H1 (cell line): ENCODE measurements around the gene RPS27A. TPM values are rescaled to one million over a fixed set of nuclear protein-coding genes. Genes with fewer than 3 reads are reported as not detected.
A peak's percentile ranks its signal among the peaks of the same experiment; 100 is the strongest.

Source experiments
- CTCF ChIA-PET: fragments of 300-600 bp; sonication (Branson Sonifier 250); formaldehyde crosslinking; loops from one replicate; lab custom pipeline; 2021; ENCODE audit not compliant: partially characterized antibody; lab: Charles Lee
- POLR2A ChIA-PET: fragments of 300-600 bp; sonication (Branson Sonifier 250); formaldehyde crosslinking; loops from one replicate; lab custom pipeline; 2021; ENCODE audit warnings: inconsistent platforms; ENCODE audit not compliant: partially characterized antibody; lab: Charles Lee
- DNase-seq, 2 experiments: peaks; one replicate each; pipeline versions ENCODE4 v3.0.0 to v3.0.0-alpha.2; 2010 to 2022; ENCODE audit warnings: low spot score in 2 of 2, low read depth in 1 of 2, mixed read lengths in 1 of 2
- FAIRE-seq: peaks from 2 replicates; lab custom pipeline; 2011; peaks lifted over from hg19 to GRCh38; lab: Jason Lieb, UNC
- H2AFZ ChIP-seq: 2 replicates; pipeline ENCODE4 v1.8.1; 2012; ENCODE audit warnings: low read length, inconsistent platforms
- H2AK5ac ChIP-seq: 2 replicates; pipeline ENCODE4 v1.6.1; 2013; ENCODE audit warnings: low read depth, low read length
- H2BK120ac ChIP-seq: replicated peaks from 2 replicates; pipeline ENCODE3; 2013; ENCODE audit warnings: low read depth, low read length, inconsistent platforms
- H2BK12ac ChIP-seq: 2 replicates; pipeline ENCODE4 v1.6.1; 2013; ENCODE audit warnings: low read depth, low read length
- H2BK15ac ChIP-seq: 2 replicates; pipeline ENCODE4 v1.6.1; 2013; ENCODE audit warnings: low read length
- H2BK20ac ChIP-seq: 2 replicates; pipeline ENCODE4 v1.6.1; 2013; ENCODE audit warnings: low read length
- H2BK5ac ChIP-seq: 2 replicates; pipeline ENCODE4 v1.6.1; 2013; ENCODE audit warnings: low read depth, low read length
- H3K14ac ChIP-seq: 2 replicates; pipeline ENCODE4 v1.6.1; 2013; ENCODE audit warnings: inconsistent platforms; ENCODE audit not compliant: insufficient read length
- H3K18ac ChIP-seq: 2 replicates; pipeline ENCODE4 v1.6.1; 2013; ENCODE audit warnings: low read length; ENCODE audit errors: extremely low read depth
- H3K23ac ChIP-seq: 2 replicates; pipeline ENCODE4 v1.6.1; 2013; ENCODE audit warnings: inconsistent platforms; ENCODE audit not compliant: insufficient read length
- H3K23me2 ChIP-seq: 2 replicates; pipeline ENCODE4 v1.6.1; 2013; ENCODE audit warnings: low read depth, low read length
- H3K27ac ChIP-seq: 2 replicates; pipeline ENCODE4 v1.6.1; 2011; ENCODE audit warnings: low read depth, low read length, inconsistent platforms
- H3K27me3 ChIP-seq, 4 experiments: replicated peaks in 1 of 4; 1 replicate in 1 of 4; 2 replicates in 3 of 4; pipeline versions ENCODE4 v1.6.1 to v1.8.1; 2011 to 2013; ENCODE audit warnings: low read length in 3 of 4, mild to moderate bottlenecking in 3 of 4, inconsistent platforms in 2 of 4, mixed read lengths in 2 of 4, moderate library complexity in 1 of 4; ENCODE audit not compliant: control insufficient read depth in 3 of 4, insufficient read depth in 3 of 4; ENCODE audit errors: extremely low read depth in 1 of 4
- H3K36me3 ChIP-seq, 4 experiments: 2 replicates each; pipeline versions ENCODE4 v1.6.1 to v1.8.1; 2011 to 2013; ENCODE audit warnings: mild to moderate bottlenecking in 4 of 4, low read length in 3 of 4, moderate library complexity in 2 of 4, control low read depth in 1 of 4, inconsistent platforms in 1 of 4; ENCODE audit not compliant: insufficient read depth in 4 of 4, control insufficient read depth in 2 of 4
- H3K4ac ChIP-seq: replicated peaks from 2 replicates; pipeline ENCODE3; 2013; ENCODE audit warnings: low read length, low read depth, mixed read lengths, inconsistent platforms; ENCODE audit not compliant: insufficient read length
- H3K4me1 ChIP-seq, 4 experiments: replicated peaks in 1 of 4; 1 replicate in 1 of 4; 2 replicates in 3 of 4; pipeline versions ENCODE4 v1.6.1 to v1.8.1; 2011 to 2013; ENCODE audit warnings: low read length in 3 of 4, inconsistent platforms in 2 of 4, mixed read lengths in 1 of 4; ENCODE audit not compliant: insufficient read depth in 4 of 4, control insufficient read depth in 3 of 4
- H3K4me2 ChIP-seq, 2 experiments: 2 replicates each; pipeline versions ENCODE4 v1.6.1 to v1.8.1; 2011 to 2013; ENCODE audit warnings: low read depth in 2 of 2, low read length in 2 of 2, control low read depth in 1 of 2, inconsistent platforms in 1 of 2, mild to moderate bottlenecking in 1 of 2; ENCODE audit not compliant: insufficient read depth in 1 of 2
- H3K4me3 ChIP-seq, 4 experiments: fragments of 200-600, 300-600 bp in 1 of 4; sonication (generic), shearing (Covaris generic), sonication (Bioruptor Twin) in 1 of 4; 2 replicates each; pipeline versions ENCODE4 v1.5.1 to v1.8.1; 2011 to 2016; ENCODE audit warnings: low read length in 4 of 4, low read depth in 3 of 4, control low read depth in 2 of 4, inconsistent platforms in 2 of 4, mild to moderate bottlenecking in 2 of 4, mixed read lengths in 1 of 4, moderate library complexity in 1 of 4; ENCODE audit not compliant: insufficient read depth in 2 of 4; ENCODE audit errors: extremely low read depth in 1 of 4
- H3K56ac ChIP-seq: replicated peaks from 2 replicates; pipeline ENCODE3; 2013; ENCODE audit warnings: low read depth, mild to moderate bottlenecking, mixed read lengths, low read length, inconsistent platforms; ENCODE audit not compliant: insufficient read length
- H3K79me1 ChIP-seq: 2 replicates; pipeline ENCODE4 v1.6.1; 2013; ENCODE audit warnings: low read depth, low read length, control low read depth
- H3K79me2 ChIP-seq, 2 experiments: 2 replicates each; pipeline versions ENCODE4 v1.6.1 to v1.8.1; 2012 to 2013; ENCODE audit warnings: low read length in 2 of 2, mild to moderate bottlenecking in 2 of 2, inconsistent platforms in 1 of 2; ENCODE audit not compliant: insufficient read depth in 2 of 2, control insufficient read depth in 1 of 2
- H3K9ac ChIP-seq, 4 experiments: replicated peaks in 1 of 4; 1 replicate in 1 of 4; 2 replicates in 3 of 4; pipeline versions ENCODE4 v1.6.1 to v1.8.1; 2011 to 2013; ENCODE audit warnings: low read depth in 3 of 4, low read length in 3 of 4, control low read depth in 2 of 4, mild to moderate bottlenecking in 2 of 4, moderate library complexity in 2 of 4, inconsistent platforms in 1 of 4; ENCODE audit errors: extremely low read depth in 1 of 4
- H3K9me3 ChIP-seq, 2 experiments: 2 replicates each; pipeline versions ENCODE4 v1.6.1 to v1.8.1; 2012 to 2013; ENCODE audit warnings: mild to moderate bottlenecking in 2 of 2, moderate library complexity in 2 of 2, control low read depth in 1 of 2, inconsistent platforms in 1 of 2, low read depth in 1 of 2, low read length in 1 of 2, mixed read lengths in 1 of 2; ENCODE audit not compliant: insufficient read depth in 2 of 2
- H4K20me1 ChIP-seq, 2 experiments: replicated peaks in 1 of 2; 2 replicates each; pipeline versions ENCODE3 to v1.8.1; 2011 to 2013; ENCODE audit warnings: inconsistent platforms in 2 of 2, low read length in 2 of 2, mild to moderate bottlenecking in 1 of 2; ENCODE audit not compliant: insufficient read depth in 2 of 2, control insufficient read depth in 1 of 2
- H4K5ac ChIP-seq: 2 replicates; pipeline ENCODE4 v1.6.1; 2013; ENCODE audit warnings: low read length, low read depth, mixed read lengths, inconsistent platforms; ENCODE audit not compliant: insufficient read length
- H4K8ac ChIP-seq: 2 replicates; pipeline ENCODE4 v1.8.0; 2013; ENCODE audit warnings: mild to moderate bottlenecking, moderate library complexity, low read length, inconsistent platforms; ENCODE audit not compliant: insufficient read depth; ENCODE audit errors: extremely low read depth
- H4K91ac ChIP-seq: replicated peaks from 2 replicates; pipeline ENCODE3; 2013; ENCODE audit warnings: low read length, mixed read lengths, inconsistent platforms; ENCODE audit not compliant: insufficient read length
- ASH2L ChIP-seq: fragments of 200-600, 300-600 bp; sonication (generic); IDR thresholded peaks from one replicate; pipeline ENCODE4 v1.7.1; 2017; ENCODE audit warnings: low read length
- CHD2 ChIP-seq: IDR thresholded peaks from 2 replicates; pipeline ENCODE4 v1.6.1; 2012; ENCODE audit warnings: low read length, improper control_type of control experiment
- EP300 ChIP-seq, 2 experiments: IDR thresholded peaks; 1 replicate in 1 of 2; 2 replicates in 1 of 2; pipeline ENCODE4 v1.6.1; 2011 to 2012; ENCODE audit warnings: low read depth in 2 of 2, low read length in 2 of 2, mild to moderate bottlenecking in 2 of 2, borderline replicate concordance in 1 of 2, inconsistent platforms in 1 of 2, moderate library complexity in 1 of 2
- GTF2F1 ChIP-seq: IDR thresholded peaks from 2 replicates; pipeline ENCODE4 v1.6.1; 2012; ENCODE audit warnings: low read depth, low read length, improper control_type of control experiment, borderline replicate concordance
- KDM4A ChIP-seq: IDR thresholded peaks from one replicate; pipeline ENCODE4 v1.7.1; 2012; ENCODE audit warnings: low read depth, mild to moderate bottlenecking, moderate library complexity, low read length, inconsistent platforms; ENCODE audit not compliant: severe bottlenecking
- PHF8 ChIP-seq: fragments of 200-600 bp; sonication (generic); conservative IDR thresholded peaks from 2 replicates; pipeline ENCODE4 v1.7.1; 2012; ENCODE audit warnings: low read depth, mild to moderate bottlenecking, inconsistent platforms, low read length, moderate library complexity
- RFX5 ChIP-seq: IDR thresholded peaks from 2 replicates; pipeline ENCODE4 v1.6.1; 2011; ENCODE audit warnings: low read depth, low read length, improper control_type of control experiment, borderline replicate concordance
- WGBS, 2 experiments: shearing (Covaris generic) in 1 of 2; methylation state at CpG; one replicate each; pipeline versions ENCODE4 v1.1.6 to v1.1.7; 2013 to 2015; ENCODE audit warnings: low lambda C conversion rate in 2 of 2, mixed read lengths in 2 of 2, inconsistent platforms in 1 of 2, low coverage in 1 of 2, missing lambda C conversion rate in 1 of 2; ENCODE audit not compliant: insufficient replicate concordance in 2 of 2, insufficient coverage in 1 of 2, insufficient read length in 1 of 2; ENCODE audit errors: extremely low coverage in 1 of 2, missing lambda C conversion rate in 1 of 2; 5-methylcytosine and 5-hydroxymethylcytosine counted together
- long read RNA-seq, 2 experiments: library from RNA in 1 of 2; library from capped mRNA in 1 of 2; stranded (forward); transcript quantifications; one replicate each; pipeline ENCODE4 v2.0.0, GENCODE V29; 2021; ENCODE audit warnings: inconsistent platforms in 1 of 2
- polyA minus RNA-seq, 3 experiments: library from RNA; depleted of rRNA, polyadenylated mRNA; stranded (reverse); fragments of >200 nt; gene quantifications; 1 replicate in 2 of 3; 2 replicates in 1 of 3; pipeline ENCODE4 v1.2.3, GENCODE V29; 2011
- polyA plus RNA-seq, 7 experiments: library from polyadenylated mRNA; depleted of rRNA in 3 of 7; stranded (reverse) in 5 of 7; unstranded in 2 of 7; fragments of >200 nt in 5 of 7; fragments of 200-250 nt in 2 of 7; gene quantifications; 1 replicate in 5 of 7; 2 replicates in 1 of 7; 4 replicates in 1 of 7; pipeline versions ENCODE4 v1.2.1 to v1.2.3, GENCODE V29; 2011 to 2013; ENCODE audit warnings: missing spikeins in 2 of 7, mixed read lengths in 2 of 7
- total RNA-seq: library from RNA; stranded (reverse); fragmentation: NEBNext Ultra II Directional; extraction: Animal tissue kit (Norgen Biotek cat#: 25700); gene quantifications from 2 replicates; pipeline ENCODE4 v1.2.1, GENCODE V29; 2021

The RPS27A gene
- total RNA-seq (1,427 and 1,431 TPM in 2 replicates), polyA plus RNA-seq (2011; rRNA removed) (908 and 1,682 TPM in 2 replicates), polyA minus RNA-seq (2011; rRNA and poly(A)+ RNA removed) (305 and 345 TPM in 2 replicates)
- 2,269 TPM for polyA plus RNA-seq (2011; cell fraction: cytosol; rRNA removed)
- 399 TPM for polyA plus RNA-seq (2011; cell fraction: nucleus; rRNA removed)
- polyA plus RNA-seq (2012, experiment 1 of 2), result 2,493 to 4,042 TPM (median 2,787 TPM) in 4 replicates
- polyA plus RNA-seq (2012, experiment 2 of 2), result 1,587 TPM
- 2,465 TPM for polyA plus RNA-seq (2013, experiment 1 of 2)
- polyA plus RNA-seq (2013, experiment 2 of 2), result 2,434 TPM
- polyA minus RNA-seq (2011; cell fraction: cytosol; rRNA and poly(A)+ RNA removed), result 540 TPM
- 375 TPM for polyA minus RNA-seq (2011; cell fraction: nucleus; rRNA and poly(A)+ RNA removed)
- long read RNA-seq, experiment 1, transcript RPS27A-203 (5 exons, 796 nt), result major isoform, 50 of 1,880 reads
- long read RNA-seq, experiment 1, partial matches to known transcripts, result 1,603 of 1,880 reads
- long read RNA-seq, experiment 1, other reads (novel, unspliced or antisense), result 223 of 1,880 reads
- long read RNA-seq, experiment 2, transcript RPS27A-203 (5 exons, 796 nt), result minor isoform, 6 of 33 reads
- long read RNA-seq, experiment 2, transcript RPS27A-201 (6 exons, 1,071 nt), result major isoform, 8 of 33 reads
- long read RNA-seq, experiment 2, partial matches to known transcripts, result 3 of 33 reads
- long read RNA-seq, experiment 2, other reads (novel, unspliced or antisense), result 13 of 33 reads

DNA sequence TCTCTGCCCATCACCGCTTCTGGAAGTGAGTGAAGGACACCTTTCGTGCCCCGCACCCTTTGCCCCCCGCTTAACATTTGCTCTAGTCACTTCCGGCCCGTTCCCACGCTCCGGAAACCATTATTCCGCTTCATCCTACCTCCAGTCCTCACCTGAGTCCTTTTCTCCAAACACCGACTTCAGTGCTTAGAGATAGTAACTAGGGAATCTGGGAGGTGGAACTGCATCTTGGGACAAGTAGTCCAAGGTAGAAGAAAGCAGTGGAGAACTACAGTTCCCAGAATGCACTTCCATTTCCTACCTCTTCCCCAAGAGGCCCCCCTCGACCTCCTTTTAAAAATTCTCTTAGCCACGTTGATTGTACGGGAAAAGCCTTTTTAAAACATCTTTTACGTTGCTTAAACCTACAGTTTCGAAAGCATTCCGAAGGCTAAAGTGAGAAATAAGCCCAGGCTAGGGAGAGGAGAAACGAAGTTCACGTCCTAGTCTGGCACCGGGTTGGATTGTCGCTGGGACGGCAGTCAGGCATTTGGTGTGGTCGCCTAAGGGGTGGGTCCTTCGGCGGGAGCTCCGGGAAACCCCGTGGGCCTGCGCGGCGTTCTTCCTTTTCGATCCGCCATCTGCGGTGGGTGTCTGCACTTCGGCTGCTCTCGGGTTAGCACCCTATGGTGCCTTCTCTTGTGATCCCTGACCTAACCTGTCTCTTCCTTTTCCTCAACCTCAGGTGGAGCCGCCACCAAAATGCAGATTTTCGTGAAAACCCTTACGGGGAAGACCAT, at the start of gene RPS27A, which contains the start of gene CLHC1:
Gene RPS27A, plus strand, starts transcription at position 605 of the 779 bp plus-strand sequence. Its CDS starts 137 bp downstream, at position 742.
Gene CLHC1, minus strand, starts transcription at position 210 of the 779 bp plus-strand sequence. CDS start 9,882 bp downstream, outside the sequence.
- Histone ChIP-seq H3K23ac (no peak within 1 kb of the TSS), H3K4me3 (peak within 1 kb of the TSS; percentile 94 to 99 (median 96)), H4K91ac (peak within 1 kb of the TSS; percentile 54), H3K27me3 (no peaks in the 10 kb centered on the region), H2BK120ac (peak within 1 kb of the TSS; percentile 4), H3K9me3 (no peaks in the 10 kb centered on the region), H3K14ac (no peak within 1 kb of the TSS), H2BK20ac (no peak within 1 kb of the TSS), H2AFZ (peak within 1 kb of the TSS; percentile 99), H3K4ac (peak within 1 kb of the TSS; percentile 84), H3K18ac (peak within 1 kb of the TSS; percentile 99), H3K56ac (peak within 1 kb of the TSS; percentile 66), H2BK5ac (peak within 1 kb of the TSS; percentile 89), H3K36me3 (peaks cover 20 to 42% (median 31%) of the 10 kb centered on the region in 4 experiments), H3K27ac (peak within 1 kb of the TSS; percentile 97), H2BK15ac (0 out of 2 replicates have a peak within 1 kb of the TSS, but pooled peaks have one; percentile 46), H3K9ac (peak within 1 kb of the TSS; percentile 92 to 95 (median 94)), H4K8ac (peak within 1 kb of the TSS; percentile 90; the same call in 1 of the 2 replicates), H3K23me2 (peaks cover 6% of the 10 kb centered on the region), H2BK12ac (peak within 1 kb of the TSS; percentile 23; the same call in 1 of the 2 replicates), H4K5ac (peak within 1 kb of the TSS; percentile 99), H3K79me2 (peaks cover 14 to 38% of the 10 kb centered on the region in 2 experiments), H3K4me2 (peak within 1 kb of the TSS; percentile 72 to 74), H4K20me1 (peaks cover 0 to 8% of the 10 kb centered on the region in 2 experiments), H3K4me1 (peaks cover 0 to 5% (median 3%) of the 10 kb centered on the region in 4 experiments; a peak in 4 of 7 replicates), H3K79me1 (peaks cover 8% of the 10 kb centered on the region), H2AK5ac (no peak within 1 kb of the TSS)
- FAIRE-seq, result peak; percentile 89
- peak; percentile 78 to 96 for DNase-seq
- ChIA-PET CTCF (interaction anchor here (0.6 kb wide), 1 partner anchor 195 kb away, joined by 3 read pairs; no protein-coding TSS in a partner anchor), POLR2A (interaction anchor here (0.5 to 1.4 kb wide), 20 partner anchors 8 to 351 kb away, joined by 3 to 20 read pairs (median 4); partner anchors contain the start of genes CCDC88A, MTIF2 and RTN4)
- WGBS, 2 experiments, result 1% methylated on average over 37 of the region's 37 CpGs; no CpG with 5 or more reads in 1 of the 2 experiments
- 0 out of 3 replicates have a peak, but pooled peaks of 1 of the 2 experiments have one; percentile 4 for TF ChIP-seq EP300 (IDR thresholded peaks at IDR 0.05; ENCODE audit: borderline replicate concordance in 1 of 2, low read depth in 2 of 2, low read length in 2 of 2)
- no peak for TF ChIP-seq RFX5
- peak; percentile 85 for TF ChIP-seq PHF8
- peak; percentile 16 for TF ChIP-seq ASH2L
- TF ChIP-seq KDM4A, result peak; percentile 8
- TF ChIP-seq CHD2, result no peak
- TF ChIP-seq GTF2F1, result peak; percentile 90; the same call in 1 of the 2 replicates
